Liver (tissue), 9 donors: ENCODE measurements around the gene PIK3R6. TPM values are rescaled to one million over a fixed set of nuclear protein-coding genes. Genes with fewer than 3 reads are reported as not detected.

Experiments used
- DNase-seq: peaks from one replicate; pipeline ENCODE4 v3.0.0-alpha.2; 2017; ENCODE audit warnings: low spot score
- H3K27ac ChIP-seq, 2 donors: one replicate each; pipeline ENCODE4 v1.7.0; 2013; ENCODE audit warnings: inconsistent platforms in 2 of 2, low read length in 2 of 2, control low read depth in 1 of 2, low read depth in 1 of 2, mild to moderate bottlenecking in 1 of 2
- H3K27me3 ChIP-seq, 4 donors: one replicate each; pipeline versions ENCODE4 v1.6.1 to v1.7.0; 2013; ENCODE audit warnings: low read length in 3 of 4, inconsistent platforms in 1 of 4, mild to moderate bottlenecking in 1 of 4, moderate library complexity in 1 of 4; ENCODE audit not compliant: control insufficient read depth in 4 of 4, insufficient read depth in 4 of 4
- H3K36me3 ChIP-seq, 4 donors: one replicate each; pipeline versions ENCODE4 v1.6.1 to v1.7.0; 2013; ENCODE audit warnings: low read length in 3 of 4, mild to moderate bottlenecking in 3 of 4, low read depth in 1 of 4, moderate library complexity in 1 of 4; ENCODE audit not compliant: control insufficient read depth in 4 of 4, insufficient read depth in 3 of 4
- H3K4me1 ChIP-seq, 4 donors: one replicate each; pipeline versions ENCODE4 v1.6.1 to v1.7.0; 2013; ENCODE audit warnings: low read length in 3 of 4, mild to moderate bottlenecking in 3 of 4, moderate library complexity in 1 of 4; ENCODE audit not compliant: control insufficient read depth in 4 of 4, insufficient read depth in 4 of 4
- H3K4me3 ChIP-seq, 3 donors: one replicate each; pipeline versions ENCODE4 v1.6.1 to v1.7.0; 2013; ENCODE audit warnings: low read length in 3 of 3, control low read depth in 1 of 3, low read depth in 1 of 3, mild to moderate bottlenecking in 1 of 3
- H3K9ac ChIP-seq, 2 donors: one replicate each; pipeline ENCODE4 v1.7.0; 2013; ENCODE audit warnings: low read length in 2 of 2, mild to moderate bottlenecking in 2 of 2, moderate library complexity in 2 of 2, control low read depth in 1 of 2, low read depth in 1 of 2
- H3K9me3 ChIP-seq, 4 donors: one replicate each; pipeline versions ENCODE4 v1.6.1 to v1.7.0; 2013; ENCODE audit warnings: low read length in 3 of 4; ENCODE audit not compliant: control insufficient read depth in 4 of 4
- EGR1 ChIP-seq, 2 donors: IDR thresholded peaks; 2 replicates each; pipeline ENCODE4 v1.6.1; 2016 to 2018; ENCODE audit warnings: antibody characterized with exemption in 2 of 2, low read depth in 2 of 2
- FOXA2 ChIP-seq: IDR thresholded peaks from 2 replicates; pipeline ENCODE4 v1.6.1; 2016; ENCODE audit warnings: antibody characterized with exemption
- GABPA ChIP-seq, 2 donors: IDR thresholded peaks in 1 of 2; conservative IDR thresholded peaks in 1 of 2; 2 replicates each; pipeline ENCODE4 v1.6.1; 2016; ENCODE audit warnings: antibody characterized with exemption in 2 of 2, mild to moderate bottlenecking in 1 of 2, moderate library complexity in 1 of 2
- HNF4G ChIP-seq: IDR thresholded peaks from 2 replicates; pipeline ENCODE4 v1.6.1; 2016; ENCODE audit warnings: antibody characterized with exemption
- JUND ChIP-seq, 2 donors: IDR thresholded peaks; 2 replicates each; pipeline ENCODE4 v1.6.1; 2016; ENCODE audit warnings: antibody characterized with exemption in 2 of 2
- RAD21 ChIP-seq, 2 donors: IDR thresholded peaks; 2 replicates each; pipeline ENCODE4 v1.6.1; 2016; ENCODE audit warnings: antibody characterized with exemption in 2 of 2, mild to moderate bottlenecking in 2 of 2
- YY1 ChIP-seq: IDR thresholded peaks from 2 replicates; pipeline ENCODE4 v1.6.1; 2016; ENCODE audit warnings: antibody characterized with exemption, mild to moderate bottlenecking
- WGBS: extraction: QIAGEN DNeasy Blood & Tissue Kit; methylation state at CpG from one replicate; pipeline ENCODE4 v1.1.7; 2013; 5-methylcytosine and 5-hydroxymethylcytosine counted together
- polyA plus RNA-seq, 2 donors: library from polyadenylated mRNA; stranded (reverse) in 1 of 2; unstranded in 1 of 2; fragments of 200-250 nt in 1 of 2; fragments of >200 nt in 1 of 2; fragmentation: Nextera tagmentation in 1 of 2; extraction: Ambion mirVana in 1 of 2; gene quantifications; one replicate each; pipeline versions ENCODE4 v1.2.1 to v1.2.3, GENCODE V29; 2013 to 2015
- total RNA-seq, 2 donors: library from RNA; depleted of rRNA; stranded (reverse); fragments of >200 nt; gene quantifications; one replicate each; pipeline ENCODE4 v1.2.3, GENCODE V29; 2014
- TF ChIP-seq, protein P1 (sequence below): IDR thresholded peaks from 2 replicates; pipeline ENCODE4 v1.6.1; 2016; ENCODE audit warnings: antibody characterized with exemption
- TF ChIP-seq, protein P2 (sequence below): fragments of 150-350 bp; IDR thresholded peaks from 2 replicates; pipeline ENCODE4 v1.5.1; 2017; ENCODE audit warnings: improper control_type of control experiment, low read depth, low read length; ENCODE audit not compliant: missing input control
- TF ChIP-seq, protein P3 (sequence below): IDR thresholded peaks from 2 replicates; pipeline ENCODE4 v1.6.1; 2016; ENCODE audit warnings: antibody characterized with exemption, mild to moderate bottlenecking
- TF ChIP-seq, protein P4 (sequence below): IDR thresholded peaks from 2 replicates; pipeline ENCODE4 v1.6.1; 2016; ENCODE audit warnings: antibody characterized with exemption
- donor health status: healthy.
- donor health status: healthy.
- donor health status: healthy.
- donor health status: healthy.
- donor health status: healthy.

Gene PIK3R6
- total and polyA plus RNA-seq, 4 donors, result 0.15 to 0.37 (median 0.18) TPM

DNA sequence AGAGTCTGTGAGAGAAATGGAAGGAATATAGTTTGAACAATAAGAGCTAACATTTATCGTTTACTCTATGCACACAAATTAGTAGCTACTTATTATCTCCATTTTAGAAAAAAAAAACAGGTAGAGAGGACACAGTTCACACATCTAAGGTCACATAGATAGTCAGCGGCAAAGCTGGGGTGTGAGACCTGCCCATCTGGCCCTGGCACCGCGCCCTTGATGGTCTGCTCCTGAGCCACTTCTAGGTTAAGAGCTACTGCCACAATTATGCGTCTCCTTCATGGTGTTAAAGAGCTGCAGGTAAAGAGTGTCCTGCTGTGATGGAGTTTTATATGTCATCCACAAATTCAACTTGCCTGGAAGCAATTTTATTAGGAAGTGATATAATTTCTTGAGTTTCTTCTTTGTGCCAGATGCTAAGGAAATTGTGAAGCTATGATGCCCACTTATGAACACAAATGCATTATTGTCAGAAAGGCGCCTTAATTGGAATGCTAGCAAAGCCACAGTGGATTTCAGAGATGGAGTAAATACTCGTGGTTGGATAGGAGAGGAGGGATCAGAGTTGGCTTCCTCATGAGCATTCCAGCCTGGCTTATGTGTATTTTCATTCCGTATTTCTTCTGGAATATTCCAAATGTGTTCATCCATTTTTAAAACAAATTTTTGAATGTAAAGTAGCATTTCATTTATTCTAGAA, 47.0 kb downstream of the PIK3R6 start:
- Histone ChIP-seq H3K9me3 (peaks cover 0 to 4% (median 1%) of the 10 kb centered on the region in 4 donors), H3K27me3 (peaks cover 0 to 6% (median 2%) of the 10 kb centered on the region in 4 donors), H3K4me3 (no peak overlapping the region), H3K36me3 (no peaks in the 10 kb centered on the region), H3K4me1 (no peaks in the 10 kb centered on the region), H3K9ac (no peak overlapping the region), H3K27ac (no peak overlapping the region)
- no peak for DNase-seq
- WGBS, result 76% methylated on average over 8 of the region's 8 CpGs
- no peak for TF ChIP-seq HNF4G
- TF ChIP-seq, protein P1, sequence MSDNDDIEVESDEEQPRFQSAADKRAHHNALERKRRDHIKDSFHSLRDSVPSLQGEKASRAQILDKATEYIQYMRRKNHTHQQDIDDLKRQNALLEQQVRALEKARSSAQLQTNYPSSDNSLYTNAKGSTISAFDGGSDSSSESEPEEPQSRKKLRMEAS, result no peak
- no peak for TF ChIP-seq EGR1 (IDR thresholded peaks at IDR 0.05; ENCODE audit: low read depth in 2 of 2)
- no peak for TF ChIP-seq JUND (IDR thresholded peaks at IDR 0.05)
- no peak for TF ChIP-seq GABPA (IDR thresholded peaks at IDR 0.05 in 1 of 2, conservative IDR thresholded peaks at IDR 0.05 in 1 of 2)

DNA sequence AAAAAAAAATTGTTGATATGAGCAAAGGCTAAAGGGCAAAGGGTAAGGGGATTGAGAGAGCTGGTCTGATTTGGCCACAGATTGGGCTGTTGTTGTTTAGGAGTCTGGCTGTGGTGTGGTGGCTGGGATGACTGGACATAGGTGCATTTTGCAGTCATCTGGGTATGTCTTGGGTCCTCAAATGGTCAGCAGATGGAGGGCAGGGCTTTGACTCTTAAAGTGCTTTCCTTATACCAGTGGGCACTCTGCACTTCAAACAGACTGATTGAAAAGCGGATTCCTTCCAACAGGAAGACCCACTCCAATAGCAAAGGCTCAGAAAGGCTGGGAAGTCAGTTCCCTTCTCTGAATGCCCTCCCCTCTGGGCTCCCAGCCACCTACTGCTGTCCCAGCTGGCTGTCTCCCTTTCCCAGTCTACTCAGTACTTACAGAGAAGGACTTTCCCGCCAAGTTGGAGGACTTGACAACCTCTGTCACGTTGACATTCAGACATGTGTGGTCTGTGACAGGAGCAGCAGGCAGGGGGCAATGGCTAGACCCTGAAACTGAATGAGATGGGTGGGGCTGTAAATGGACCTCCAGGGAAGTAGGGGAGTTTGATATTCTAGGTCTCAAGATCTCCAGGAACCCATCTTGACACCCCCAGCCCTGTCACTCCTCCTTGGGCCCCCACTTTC, 48.7 kb downstream of the PIK3R6 start:
- 40% methylated on average over 3 of the region's 3 CpGs for WGBS
- H3K9me3 ChIP-seq, result no peaks in the 10 kb centered on the region
- DNase-seq, result no peak
- H3K36me3 ChIP-seq, result no peaks in the 10 kb centered on the region
- H3K4me3 ChIP-seq, result no peak overlapping the region
- H3K9ac ChIP-seq, result no peak overlapping the region
- peaks cover 0 to 6% (median 2%) of the 10 kb centered on the region in 4 donors for H3K27me3 ChIP-seq
- TF ChIP-seq JUND (IDR thresholded peaks at IDR 0.05) (no peak), YY1 (no peak), RAD21 (IDR thresholded peaks at IDR 0.05) (no peak), HNF4G (no peak), FOXA2 (no peak)
- TF ChIP-seq, protein P2, sequence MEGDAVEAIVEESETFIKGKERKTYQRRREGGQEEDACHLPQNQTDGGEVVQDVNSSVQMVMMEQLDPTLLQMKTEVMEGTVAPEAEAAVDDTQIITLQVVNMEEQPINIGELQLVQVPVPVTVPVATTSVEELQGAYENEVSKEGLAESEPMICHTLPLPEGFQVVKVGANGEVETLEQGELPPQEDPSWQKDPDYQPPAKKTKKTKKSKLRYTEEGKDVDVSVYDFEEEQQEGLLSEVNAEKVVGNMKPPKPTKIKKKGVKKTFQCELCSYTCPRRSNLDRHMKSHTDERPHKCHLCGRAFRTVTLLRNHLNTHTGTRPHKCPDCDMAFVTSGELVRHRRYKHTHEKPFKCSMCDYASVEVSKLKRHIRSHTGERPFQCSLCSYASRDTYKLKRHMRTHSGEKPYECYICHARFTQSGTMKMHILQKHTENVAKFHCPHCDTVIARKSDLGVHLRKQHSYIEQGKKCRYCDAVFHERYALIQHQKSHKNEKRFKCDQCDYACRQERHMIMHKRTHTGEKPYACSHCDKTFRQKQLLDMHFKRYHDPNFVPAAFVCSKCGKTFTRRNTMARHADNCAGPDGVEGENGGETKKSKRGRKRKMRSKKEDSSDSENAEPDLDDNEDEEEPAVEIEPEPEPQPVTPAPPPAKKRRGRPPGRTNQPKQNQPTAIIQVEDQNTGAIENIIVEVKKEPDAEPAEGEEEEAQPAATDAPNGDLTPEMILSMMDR, result no peak
- TF ChIP-seq, protein P3, sequence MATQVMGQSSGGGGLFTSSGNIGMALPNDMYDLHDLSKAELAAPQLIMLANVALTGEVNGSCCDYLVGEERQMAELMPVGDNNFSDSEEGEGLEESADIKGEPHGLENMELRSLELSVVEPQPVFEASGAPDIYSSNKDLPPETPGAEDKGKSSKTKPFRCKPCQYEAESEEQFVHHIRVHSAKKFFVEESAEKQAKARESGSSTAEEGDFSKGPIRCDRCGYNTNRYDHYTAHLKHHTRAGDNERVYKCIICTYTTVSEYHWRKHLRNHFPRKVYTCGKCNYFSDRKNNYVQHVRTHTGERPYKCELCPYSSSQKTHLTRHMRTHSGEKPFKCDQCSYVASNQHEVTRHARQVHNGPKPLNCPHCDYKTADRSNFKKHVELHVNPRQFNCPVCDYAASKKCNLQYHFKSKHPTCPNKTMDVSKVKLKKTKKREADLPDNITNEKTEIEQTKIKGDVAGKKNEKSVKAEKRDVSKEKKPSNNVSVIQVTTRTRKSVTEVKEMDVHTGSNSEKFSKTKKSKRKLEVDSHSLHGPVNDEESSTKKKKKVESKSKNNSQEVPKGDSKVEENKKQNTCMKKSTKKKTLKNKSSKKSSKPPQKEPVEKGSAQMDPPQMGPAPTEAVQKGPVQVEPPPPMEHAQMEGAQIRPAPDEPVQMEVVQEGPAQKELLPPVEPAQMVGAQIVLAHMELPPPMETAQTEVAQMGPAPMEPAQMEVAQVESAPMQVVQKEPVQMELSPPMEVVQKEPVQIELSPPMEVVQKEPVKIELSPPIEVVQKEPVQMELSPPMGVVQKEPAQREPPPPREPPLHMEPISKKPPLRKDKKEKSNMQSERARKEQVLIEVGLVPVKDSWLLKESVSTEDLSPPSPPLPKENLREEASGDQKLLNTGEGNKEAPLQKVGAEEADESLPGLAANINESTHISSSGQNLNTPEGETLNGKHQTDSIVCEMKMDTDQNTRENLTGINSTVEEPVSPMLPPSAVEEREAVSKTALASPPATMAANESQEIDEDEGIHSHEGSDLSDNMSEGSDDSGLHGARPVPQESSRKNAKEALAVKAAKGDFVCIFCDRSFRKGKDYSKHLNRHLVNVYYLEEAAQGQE, result no peak
- TF ChIP-seq, protein P4, sequence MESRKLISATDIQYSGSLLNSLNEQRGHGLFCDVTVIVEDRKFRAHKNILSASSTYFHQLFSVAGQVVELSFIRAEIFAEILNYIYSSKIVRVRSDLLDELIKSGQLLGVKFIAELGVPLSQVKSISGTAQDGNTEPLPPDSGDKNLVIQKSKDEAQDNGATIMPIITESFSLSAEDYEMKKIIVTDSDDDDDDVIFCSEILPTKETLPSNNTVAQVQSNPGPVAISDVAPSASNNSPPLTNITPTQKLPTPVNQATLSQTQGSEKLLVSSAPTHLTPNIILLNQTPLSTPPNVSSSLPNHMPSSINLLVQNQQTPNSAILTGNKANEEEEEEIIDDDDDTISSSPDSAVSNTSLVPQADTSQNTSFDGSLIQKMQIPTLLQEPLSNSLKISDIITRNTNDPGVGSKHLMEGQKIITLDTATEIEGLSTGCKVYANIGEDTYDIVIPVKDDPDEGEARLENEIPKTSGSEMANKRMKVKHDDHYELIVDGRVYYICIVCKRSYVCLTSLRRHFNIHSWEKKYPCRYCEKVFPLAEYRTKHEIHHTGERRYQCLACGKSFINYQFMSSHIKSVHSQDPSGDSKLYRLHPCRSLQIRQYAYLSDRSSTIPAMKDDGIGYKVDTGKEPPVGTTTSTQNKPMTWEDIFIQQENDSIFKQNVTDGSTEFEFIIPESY, result no peak
- H3K27ac ChIP-seq, result no peak overlapping the region
- H3K4me1 ChIP-seq, result no peaks in the 10 kb centered on the region
